GM18520 (cell line): ENCODE data around the gene KLHL34.

Experiments
- ATAC-seq: cut with Tn5 transposase; IDR thresholded peaks from one replicate; pipeline ENCODE4 v1.9.1; 2021; ENCODE audit not compliant: unreplicated experiment

Gene KLHL34, protein sequence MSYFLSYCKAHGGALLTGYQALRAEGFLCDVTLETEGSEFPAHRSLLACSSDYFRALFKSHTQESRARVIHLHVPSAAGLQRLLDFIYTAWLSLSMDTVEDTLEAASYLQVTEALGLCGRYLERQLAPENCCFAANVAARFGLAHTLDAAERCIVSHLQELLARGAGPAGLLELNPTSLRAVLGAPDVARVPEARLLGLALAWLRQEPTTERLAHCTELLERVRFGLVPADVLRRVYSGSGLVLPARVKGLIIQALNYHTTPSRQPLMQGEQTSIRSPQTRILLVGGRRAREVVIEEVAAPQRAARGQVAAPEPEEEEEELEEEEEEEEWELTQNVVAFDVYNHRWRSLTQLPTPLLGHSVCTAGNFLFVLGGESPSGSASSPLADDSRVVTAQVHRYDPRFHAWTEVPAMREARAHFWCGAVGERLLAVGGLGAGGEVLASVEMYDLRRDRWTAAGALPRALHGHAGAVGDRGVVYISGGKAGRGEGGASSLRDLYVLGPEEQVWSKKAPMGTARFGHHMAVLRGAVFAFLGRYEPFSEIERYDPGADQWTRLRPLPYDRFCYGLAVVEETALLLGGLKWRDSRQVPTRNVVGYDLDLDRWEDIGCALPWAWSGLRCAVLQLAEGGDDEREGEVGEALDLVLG

DNA sequence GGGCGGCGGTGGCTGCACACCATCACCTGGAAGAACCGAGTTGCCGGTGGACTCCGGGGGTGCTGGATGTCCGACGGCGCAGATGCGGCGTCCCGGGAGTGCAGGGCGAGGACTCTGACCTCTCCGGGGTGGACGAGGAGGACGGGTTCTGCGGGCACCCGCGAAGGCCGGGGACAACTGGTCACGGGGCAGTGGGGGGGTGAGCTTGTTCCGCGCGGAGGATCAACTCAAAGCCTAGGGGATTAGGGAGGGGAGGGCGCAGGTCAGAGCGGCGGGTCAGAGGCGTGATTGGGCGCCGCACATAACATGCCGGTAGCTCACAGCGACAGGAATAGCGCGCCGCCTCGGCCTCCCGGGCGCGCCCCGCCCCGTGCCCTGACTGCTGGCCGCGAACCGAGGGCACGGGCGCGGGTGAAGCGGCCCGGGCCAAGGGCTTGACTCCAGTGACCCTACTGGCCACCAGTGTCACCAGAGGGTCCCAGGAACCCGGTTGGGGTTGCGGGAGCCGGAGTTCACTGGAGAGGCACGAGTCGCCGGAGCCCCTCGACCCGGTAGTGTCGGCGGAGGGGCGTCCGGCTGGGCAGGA, at the start of gene KLHL34:
Gene KLHL34 (minus strand): TSS at position 179 of the 586 bp plus-strand sequence. CDS start 542 bp downstream, outside the sequence.
- no peak for ATAC-seq

DNA sequence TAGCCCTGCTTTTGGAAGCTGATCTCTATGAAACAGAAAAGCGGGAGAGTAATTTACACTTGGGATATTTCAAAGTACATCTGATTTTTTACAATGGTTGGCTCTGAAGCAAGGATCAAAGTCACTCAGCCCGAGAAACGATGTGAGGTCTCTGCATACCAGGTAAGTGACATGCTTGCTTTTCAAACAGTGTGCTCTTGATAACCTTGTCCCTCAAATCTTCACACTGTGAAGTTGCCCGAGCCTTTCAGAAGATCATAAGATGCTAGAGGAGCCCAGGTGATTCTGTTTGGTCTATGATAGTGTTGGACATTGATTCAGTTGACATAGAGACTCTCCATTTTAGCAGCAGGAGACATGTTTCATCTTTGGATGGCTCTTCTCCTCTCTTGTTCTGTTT, 47.1 kb upstream of the KLHL34 start:
- no peak for ATAC-seq

DNA sequence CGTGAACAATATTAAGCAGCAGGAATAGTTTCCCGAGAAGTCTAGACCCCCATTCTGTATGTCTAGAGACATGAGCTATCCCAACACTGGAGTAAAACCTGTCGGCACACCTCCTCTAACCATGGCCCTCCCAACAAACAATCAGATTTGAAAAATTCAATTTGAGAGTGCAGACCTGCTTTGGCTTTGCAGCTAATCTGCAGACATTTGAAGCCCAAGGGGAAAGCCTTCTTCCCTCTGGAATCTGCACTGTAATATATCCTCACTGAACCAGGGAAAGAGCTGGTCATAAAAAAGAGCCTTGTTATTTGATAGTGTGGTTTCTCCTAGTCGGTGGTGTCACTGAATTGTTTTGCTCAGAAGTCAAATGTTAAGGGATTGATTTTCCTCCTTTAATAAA, 44.6 kb upstream of the KLHL34 start:
- ATAC-seq: no peak

DNA sequence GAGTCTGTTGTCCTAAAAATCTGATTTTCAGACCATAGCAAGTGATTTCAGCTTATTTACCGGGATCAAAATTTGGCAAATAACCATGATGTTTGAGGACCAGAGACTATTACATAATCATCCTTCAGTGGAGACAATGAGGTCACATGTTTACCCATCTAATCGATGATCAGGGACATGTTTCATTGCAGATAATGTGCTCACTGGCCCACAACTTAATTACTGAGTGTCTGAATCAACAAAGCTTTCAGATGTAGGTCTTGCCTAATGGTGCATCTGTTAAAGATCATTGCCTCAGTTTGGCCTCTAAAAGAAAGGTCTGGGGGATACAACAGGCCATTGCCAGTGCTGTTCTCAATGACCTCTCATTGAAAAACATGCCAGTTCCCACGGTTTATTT, 42.8 kb upstream of the KLHL34 start:
- ATAC-seq: no peak

DNA sequence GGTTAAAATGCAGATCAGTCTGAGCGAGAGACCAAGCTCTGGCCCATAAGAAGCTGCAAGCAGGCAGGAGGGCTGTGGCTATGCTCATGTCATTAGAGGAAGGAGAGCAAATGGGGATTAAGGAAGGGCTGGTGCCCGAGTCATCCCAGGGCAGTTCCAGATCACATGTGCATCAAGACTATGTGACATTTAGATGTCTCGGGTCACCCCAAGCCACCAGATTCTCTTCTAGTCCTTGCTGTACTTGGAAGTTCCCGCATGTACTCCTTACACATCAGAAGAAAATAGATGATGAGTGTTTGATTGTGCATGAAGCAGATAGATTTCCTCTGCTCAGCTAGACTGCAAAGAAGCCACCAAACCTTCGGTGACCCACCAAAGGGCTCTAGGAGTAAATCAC, 42.1 kb upstream of the KLHL34 start:
- no peak for ATAC-seq

DNA sequence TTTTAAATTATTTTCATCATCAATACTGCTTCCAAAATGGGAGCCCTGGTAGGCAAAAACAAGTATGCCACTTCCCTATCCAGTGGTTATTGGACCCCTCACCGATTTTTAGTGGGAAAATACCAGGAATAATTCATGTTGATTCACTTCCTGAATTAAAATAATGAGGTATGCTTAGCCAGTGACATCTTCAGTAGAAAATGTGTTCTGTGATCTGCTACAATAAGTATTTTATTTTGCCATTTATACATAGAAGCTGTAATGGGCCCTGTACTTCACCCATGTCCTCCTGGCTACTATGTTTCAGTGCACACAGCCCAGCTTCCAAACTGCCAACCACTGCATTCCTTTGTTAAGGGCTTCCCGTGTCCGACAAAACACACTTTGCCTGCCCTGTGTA, 41.0 kb upstream of the KLHL34 start:
- ATAC-seq: no peak

DNA sequence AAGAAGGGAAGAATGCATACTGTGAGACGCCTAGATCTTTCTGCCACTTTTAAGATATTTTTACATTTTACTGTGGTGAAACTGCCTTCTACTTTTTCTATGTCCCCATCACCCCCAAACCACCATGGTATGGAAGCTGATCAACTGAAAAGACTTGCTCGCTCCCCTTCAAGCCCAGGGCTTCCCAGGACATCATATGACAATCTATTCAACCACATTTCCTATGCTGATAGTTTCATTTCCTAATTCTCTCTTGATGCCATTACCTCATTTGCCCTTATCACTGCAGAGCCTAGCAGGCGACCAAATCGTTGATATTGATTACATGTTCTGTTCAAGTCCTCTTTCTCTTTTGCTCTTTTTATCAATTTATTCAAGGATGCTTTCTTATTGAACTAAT, 40.1 kb upstream of the KLHL34 start:
- no peak for ATAC-seq

DNA sequence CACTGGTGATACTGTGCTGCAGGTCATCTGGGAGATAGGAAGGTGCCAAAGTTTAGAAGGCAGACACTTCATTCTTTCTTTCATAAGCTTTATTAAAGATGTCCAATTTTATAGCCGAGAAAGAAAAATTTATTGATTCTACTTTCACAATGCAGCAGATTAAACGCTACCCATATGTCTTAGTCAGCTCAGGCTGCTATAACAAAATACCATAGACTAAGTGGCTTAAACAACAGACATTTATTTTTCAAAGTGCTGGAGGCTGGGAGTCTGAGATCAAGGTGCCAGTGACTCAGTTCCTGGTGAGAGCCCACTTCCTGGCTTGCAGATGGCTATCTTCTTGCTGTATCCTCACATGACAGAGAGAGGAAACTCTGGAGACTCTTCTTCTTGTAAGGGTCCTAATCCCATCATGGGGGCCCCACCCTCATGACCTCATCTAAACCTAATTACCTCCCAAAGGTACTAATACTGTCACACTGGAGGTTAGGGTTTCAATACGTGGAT, 33.4 kb upstream of the KLHL34 start:
- no peak for ATAC-seq

DNA sequence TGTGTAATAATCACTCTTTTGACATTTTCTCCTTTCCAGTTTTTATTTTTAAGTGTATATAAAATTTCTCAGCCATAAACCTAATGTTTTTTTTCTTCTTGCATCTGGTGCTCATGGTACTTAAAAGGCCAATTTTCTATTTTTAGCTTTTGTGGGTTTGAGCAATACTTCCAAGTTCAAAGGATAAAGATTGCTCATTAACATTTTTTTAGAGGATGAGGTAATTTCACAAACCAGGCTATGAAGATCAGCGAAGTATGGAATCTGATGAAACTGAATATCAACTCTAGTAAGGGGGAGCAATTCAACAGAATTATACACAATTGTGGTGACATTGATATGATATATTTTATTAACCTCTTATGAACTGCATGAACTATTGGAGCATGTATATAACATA, 25.8 kb upstream of the KLHL34 start:
- no peak for ATAC-seq

DNA sequence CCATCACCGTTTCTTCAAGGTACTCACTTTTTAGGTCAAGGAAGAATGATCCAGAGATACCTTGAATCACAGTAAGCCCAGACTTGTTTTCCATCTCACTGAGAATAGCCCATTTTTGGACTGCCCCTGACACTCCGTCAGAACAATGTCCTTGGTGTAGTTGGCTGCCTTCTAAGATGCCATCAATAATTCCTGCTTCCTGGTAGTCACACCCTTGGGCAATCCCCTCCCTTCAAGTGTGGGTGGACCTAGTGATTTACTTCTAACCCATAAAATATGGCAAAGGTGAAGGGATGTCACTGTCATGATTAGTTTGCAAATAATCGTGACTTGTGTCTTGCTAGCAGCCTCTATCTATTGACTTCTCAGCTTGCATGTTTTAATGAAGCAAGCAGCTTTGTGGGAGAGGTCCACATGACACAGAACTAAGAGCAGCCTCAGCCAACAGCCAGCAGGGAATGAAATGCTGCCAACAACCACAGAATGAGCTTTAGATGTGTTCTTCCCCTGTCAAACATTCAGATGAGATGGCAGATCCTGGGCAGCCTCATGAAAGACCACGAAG, 20.0 kb upstream of the KLHL34 start:
- no peak for ATAC-seq

DNA sequence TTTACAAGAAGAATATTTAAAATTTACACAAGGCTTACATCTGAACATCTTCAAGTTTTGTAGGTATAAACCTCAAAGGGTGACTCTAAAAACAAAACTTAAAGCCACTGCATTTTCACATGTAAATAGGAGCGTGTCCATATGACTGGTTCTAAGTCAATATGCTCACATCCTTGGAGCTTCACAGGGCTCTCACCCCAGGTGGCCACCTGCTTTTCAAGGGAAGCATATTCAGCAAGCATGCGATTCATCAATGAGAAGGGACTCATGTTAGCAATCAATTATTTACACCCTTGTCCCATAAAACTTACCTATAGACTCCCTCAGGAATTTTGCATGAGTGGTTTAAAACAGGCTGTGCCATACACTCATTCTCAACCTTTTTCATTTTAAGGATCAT, 17.8 kb upstream of the KLHL34 start:
- no peak for ATAC-seq

DNA sequence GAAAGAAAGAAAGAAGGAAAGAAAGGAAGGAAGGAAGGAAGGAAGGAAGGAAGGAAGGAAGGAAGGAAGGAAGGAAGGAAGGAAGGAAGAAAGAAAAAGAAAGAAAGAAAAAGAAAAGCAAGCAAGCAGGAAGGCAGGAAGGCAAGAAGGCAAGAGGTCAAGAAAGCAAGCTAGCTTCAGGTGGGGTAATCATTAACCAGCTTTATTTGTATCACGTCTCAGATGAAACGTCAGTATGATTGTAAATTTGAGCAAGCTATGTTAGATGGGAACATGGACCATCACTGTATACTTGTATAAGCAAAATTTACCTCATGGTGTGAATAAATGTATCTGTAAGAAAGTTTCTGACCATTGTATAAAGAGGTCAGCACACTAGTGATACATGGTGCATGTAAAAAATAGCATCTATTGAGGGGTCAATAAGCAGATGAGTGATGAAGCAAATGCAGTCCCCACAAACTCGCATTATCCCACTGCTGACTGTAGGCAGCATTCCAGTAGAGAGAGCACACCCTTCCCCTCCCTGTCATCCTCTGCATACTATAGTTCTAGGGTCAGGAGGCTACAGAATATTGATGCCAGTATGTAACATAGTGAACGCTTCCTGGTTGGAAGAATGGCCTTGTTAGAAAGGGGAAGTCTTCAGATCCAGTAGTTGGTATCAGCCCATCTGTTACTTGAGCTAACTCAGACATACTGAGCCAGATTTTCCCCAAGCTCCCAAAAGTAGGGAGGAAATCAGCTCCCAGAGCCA, 16.5 kb upstream of the KLHL34 start:
- ATAC-seq: no peak

DNA sequence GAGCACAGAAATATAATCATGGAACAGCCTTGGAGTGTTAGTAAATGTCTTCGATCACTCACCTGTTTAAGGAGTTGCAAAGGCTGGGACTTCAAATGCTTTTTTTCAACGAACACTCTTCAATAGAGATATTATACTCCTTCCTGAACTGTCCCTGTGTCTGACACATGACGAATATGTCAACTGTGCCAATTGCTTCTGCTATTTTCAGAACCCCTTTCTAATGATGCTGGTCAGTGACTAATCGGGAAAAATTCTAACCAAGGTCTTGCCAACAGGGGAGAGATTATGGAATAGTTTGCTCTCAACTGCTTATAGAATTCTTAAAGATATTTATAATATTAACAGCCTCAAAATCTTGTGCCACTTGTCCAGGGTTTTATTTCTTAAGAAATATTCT, 8.5 kb upstream of the KLHL34 start:
- ATAC-seq: no peak

DNA sequence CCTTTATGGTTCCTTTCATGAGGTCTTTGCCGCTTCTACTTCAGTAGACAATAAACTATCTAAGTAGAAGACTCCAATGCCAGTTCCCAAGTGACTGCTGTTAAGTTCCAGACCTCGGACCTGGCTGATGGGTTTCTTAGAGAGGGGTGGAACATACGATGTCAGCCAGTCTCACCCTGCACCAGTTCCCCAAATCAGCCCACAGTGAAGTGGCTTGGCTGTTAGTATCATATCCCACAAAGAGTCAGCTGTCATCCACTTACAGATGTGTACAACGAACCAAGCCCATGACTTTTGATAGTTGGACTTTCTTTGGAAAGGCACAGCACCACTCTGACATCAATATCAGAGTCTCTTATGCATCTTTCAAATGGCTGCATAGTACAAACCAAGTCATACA, 8.1 kb upstream of the KLHL34 start:
- ATAC-seq: no peak

DNA sequence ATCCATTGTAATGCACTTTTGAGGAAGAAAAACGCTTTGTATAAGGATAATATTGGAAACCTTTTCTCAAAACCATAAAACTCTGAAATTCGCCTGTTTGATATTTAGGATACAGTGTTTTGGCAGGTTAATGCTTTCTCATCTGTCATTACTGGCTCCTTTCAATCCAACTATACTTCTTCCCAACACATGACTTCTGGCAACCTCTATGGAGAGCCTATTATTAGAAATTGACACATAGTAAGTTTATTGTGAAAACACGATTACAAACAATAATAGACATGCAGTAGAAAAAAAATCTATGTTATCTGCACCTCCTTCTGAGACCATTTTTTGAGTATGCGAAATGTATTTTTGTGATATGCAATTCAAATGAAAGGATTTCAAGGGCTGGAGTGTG, 4.6 kb upstream of the KLHL34 start:
- no peak for ATAC-seq

DNA sequence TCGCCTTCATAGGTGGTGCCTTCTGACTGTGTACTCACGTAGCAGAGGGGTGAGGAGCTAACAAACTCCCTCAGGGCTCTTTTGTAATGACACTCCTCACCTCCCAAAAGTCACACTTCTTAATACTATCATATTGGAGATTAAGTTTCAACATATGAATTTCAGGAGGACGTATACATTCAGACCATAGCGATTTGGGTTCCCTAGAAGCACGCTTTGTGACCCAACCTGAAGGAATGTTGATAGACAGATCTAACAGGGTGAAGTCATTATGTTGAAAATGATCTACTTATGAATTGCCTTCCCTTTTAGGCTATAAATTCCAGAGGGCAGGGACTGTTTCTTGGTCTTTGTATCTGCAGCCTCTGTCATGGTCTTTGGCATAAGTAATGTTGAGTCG, 3.2 kb upstream of the KLHL34 start:
- no peak for ATAC-seq

DNA sequence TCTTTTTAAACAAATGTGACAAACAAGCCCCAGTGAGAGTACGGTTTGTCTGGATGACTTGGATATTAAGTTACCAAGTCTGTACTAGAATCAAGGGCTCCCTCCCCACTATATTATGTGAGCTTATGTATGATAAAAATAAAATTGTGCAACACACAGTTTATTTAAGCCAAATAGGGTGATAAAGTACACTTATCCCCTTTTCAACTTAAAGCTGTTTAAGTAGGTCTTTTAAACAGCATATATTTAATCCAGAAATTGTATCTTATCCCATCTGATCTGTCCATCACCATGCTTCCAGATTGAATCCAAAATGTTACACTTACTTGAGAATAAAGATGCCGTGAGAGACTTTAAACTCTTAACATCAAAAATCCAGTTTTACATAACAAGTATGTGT, 2.0 kb upstream of the KLHL34 start:
- ATAC-seq: no peak

DNA sequence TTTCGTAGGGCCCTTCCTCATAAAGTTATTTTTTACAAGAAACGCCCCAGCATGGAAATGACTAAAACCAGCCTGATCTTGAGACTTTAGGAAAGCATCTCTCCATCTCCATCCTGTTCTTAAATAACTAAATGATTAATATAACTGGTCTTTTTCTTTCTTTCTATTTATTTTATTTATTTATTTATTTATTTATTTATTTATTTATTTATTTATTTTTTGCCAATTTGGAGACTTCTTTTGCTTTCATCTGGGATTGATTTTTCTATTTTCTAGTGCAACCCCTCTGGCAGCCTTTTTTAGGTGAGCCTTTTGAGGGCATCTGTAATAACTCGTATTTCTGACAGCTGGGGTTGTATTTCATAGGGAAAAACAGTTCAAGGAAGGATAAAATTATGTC, 1.2 kb upstream of the KLHL34 start:
- no peak for ATAC-seq

DNA sequence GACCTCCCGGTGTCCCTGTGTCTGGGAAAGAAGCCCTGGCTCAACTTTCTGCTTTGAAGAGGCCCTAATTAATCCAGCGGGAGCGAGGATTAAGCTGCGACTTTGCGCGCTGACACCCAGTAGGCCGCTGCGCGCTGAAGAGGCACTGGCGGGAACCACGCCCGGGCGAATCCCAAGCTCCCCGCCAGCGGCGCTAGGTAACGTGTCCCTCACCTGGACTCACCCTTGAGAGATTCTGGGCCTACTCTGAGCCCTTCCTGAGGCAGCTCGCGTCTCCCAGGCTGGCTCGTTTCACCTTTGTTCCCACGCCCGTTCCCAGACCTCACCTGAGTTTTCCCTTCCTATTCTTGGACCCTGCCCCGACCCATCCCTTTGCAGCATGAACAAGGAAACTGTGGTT, 616 bp upstream of the KLHL34 start:
- no peak for ATAC-seq

DNA sequence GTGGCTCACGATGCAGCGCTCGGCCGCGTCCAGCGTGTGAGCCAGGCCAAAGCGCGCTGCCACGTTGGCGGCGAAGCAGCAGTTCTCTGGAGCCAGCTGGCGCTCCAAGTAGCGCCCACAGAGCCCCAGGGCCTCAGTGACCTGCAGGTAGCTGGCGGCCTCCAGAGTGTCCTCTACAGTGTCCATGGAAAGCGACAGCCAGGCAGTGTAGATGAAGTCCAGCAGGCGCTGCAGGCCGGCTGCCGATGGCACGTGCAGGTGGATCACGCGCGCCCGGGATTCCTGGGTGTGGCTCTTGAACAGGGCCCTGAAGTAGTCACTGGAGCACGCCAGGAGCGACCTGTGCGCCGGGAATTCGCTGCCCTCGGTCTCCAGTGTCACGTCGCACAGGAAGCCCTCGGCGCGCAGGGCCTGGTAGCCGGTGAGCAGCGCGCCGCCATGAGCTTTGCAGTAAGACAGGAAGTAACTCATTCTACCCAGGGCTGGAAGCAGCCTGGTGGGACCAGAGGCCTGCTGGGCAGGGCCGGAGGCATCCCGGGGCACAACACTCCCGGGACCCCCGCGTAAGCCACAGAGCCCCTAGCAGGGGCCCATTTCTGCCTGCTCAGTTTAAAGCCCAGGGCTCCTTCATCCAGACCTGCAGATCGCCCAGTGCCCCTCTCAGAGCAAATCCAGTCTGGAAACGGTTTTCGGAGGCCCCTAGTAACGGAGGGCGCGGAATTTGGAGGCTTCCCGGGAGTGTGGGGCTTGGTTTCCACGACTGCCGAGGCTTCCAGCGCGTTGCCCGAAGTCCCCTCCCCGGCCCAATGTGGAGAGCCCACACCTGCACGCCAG, 595 bp downstream of the KLHL34 start:
- ATAC-seq: no peak
